Tracheal epithelial cell (primary cell): Measurements from ENCODE around the gene UBA5. TPM values are rescaled to one million over a fixed set of nuclear protein-coding genes. Genes with fewer than 3 reads are reported as not detected.

Experiments
- total RNA-seq: library from RNA; depleted of rRNA; stranded (reverse); fragments of >200 nt; gene quantifications from 2 replicates; pipeline ENCODE4 v1.2.1, GENCODE V29; 2014

Gene UBA5
- total RNA-seq: 15.9 and 19.8 TPM in 2 replicates

GRCh38 chr3:132660052-132660810 is at the start of gene UBA5:
Gene UBA5, plus strand, starts transcription at chr3:132660329. Its CDS starts 209 bp downstream, at chr3:132660538.

GRCh38 chr3:132659365-132660051 is 621 bp upstream of the UBA5 start, which contains the start of gene ACAD11:
Gene ACAD11, minus strand, starts transcription at chr3:132659809. Its CDS starts 58 bp downstream, at chr3:132659751.

GRCh38 chr3:132722165-132723023 is 62.3 kb downstream of the UBA5 start, which contains the start of gene NPHP3:
Gene NPHP3, minus strand, starts transcription at chr3:132722409. Its CDS starts 54 bp downstream, at chr3:132722355.

Other genes starting within 250 kb of the UBA5 start
- gene DNAJC13, start 242.8 kb upstream of the UBA5 start, total RNA-seq: 33.2 and 33.3 TPM in 2 replicates
- gene ACKR4, start 63.1 kb upstream of the UBA5 start, total RNA-seq: 0.24 TPM in 1 of 2 replicates, not detected in the other
- gene ACAD11, start 520 bp upstream of the UBA5 start, total RNA-seq: 17.8 and 20.0 TPM in 2 replicates
- 8.7 and 15.9 TPM in 2 replicates for gene NPHP3, start 62.1 kb downstream of the UBA5 start, total RNA-seq